ENCODE measurements around the gene LMTK3. TPM values are rescaled to one million over a fixed set of nuclear protein-coding genes. Genes with fewer than 3 reads are reported as not detected.

The LMTK3 gene
- total and polyA plus RNA-seq, 12 donors, result 0.06 to 15.1 (median 2.2) TPM

GRCh38 chr19:48466561-48467325, 44.9 kb downstream of the LMTK3 start:
- peak in 5 of 7 donors; percentile 65 to 79 (median 70) for DNase-seq
- Histone ChIP-seq H3K27me3 (no peaks in the 10 kb centered on the region), H3K27ac (peak overlapping the region in 1 of 5 donors; percentile 34), H3K9me3 (replicated peaks in 1 of 3) (no peaks in the 10 kb centered on the region), H3K4me3 (no peak overlapping the region), H3K36me3 (replicated peaks in 1 of 2) (peaks cover 0 to 15% of the 10 kb centered on the region in 2 donors), H3K4me1 (replicated peaks in 1 of 2) (peaks cover 8 to 14% of the 10 kb centered on the region in 2 donors)
- TF ChIP-seq POLR2A (IDR thresholded peaks at IDR 0.05) (no peak), CTCF (IDR thresholded peaks at IDR 0.05) (no peak)
- intact Hi-C loops (cut with DNase I), result no loop called here
- 56 to 61% (median 59%) methylated on average over 10 to 16 of the region's 16 CpGs for WGBS, 4 donors

GRCh38 chr19:48465215-48465614, 46.4 kb downstream of the LMTK3 start:
- no peaks in the 10 kb centered on the region for H3K27me3 ChIP-seq
- DNase-seq, result no peak
- H3K4me1 ChIP-seq (replicated peaks in 1 of 2), result peaks cover 4 to 10% of the 10 kb centered on the region in 2 donors
- H3K27ac ChIP-seq, result no peak overlapping the region
- WGBS, 4 donors, result 86 to 96% (median 93%) methylated on average over 1 of the region's 1 CpG
- peaks cover 0 to under 1% of the 10 kb centered on the region in 2 donors for H3K36me3 ChIP-seq (replicated peaks in 1 of 2)
- no peak overlapping the region for H3K4me3 ChIP-seq
- no peaks in the 10 kb centered on the region for H3K9me3 ChIP-seq (replicated peaks in 1 of 3)
- intact Hi-C loops (cut with DNase I), result no loop called here
- TF ChIP-seq CTCF (IDR thresholded peaks at IDR 0.05) (no peak), POLR2A (IDR thresholded peaks at IDR 0.05) (no peak)

- intact Hi-C loops (cut with DNase I), result no loop called here
- peak in 2 of 7 donors; percentile 15 to 16 for DNase-seq
- no peaks in the 10 kb centered on the region for H3K4me1 ChIP-seq (replicated peaks in 1 of 2)
- WGBS, 4 donors, result 77 to 88% (median 84%) methylated on average over 48 to 62 of the region's 62 CpGs
- no peak overlapping the region for H3K4me3 ChIP-seq
- H3K9me3 ChIP-seq (replicated peaks in 1 of 3), result no peaks in the 10 kb centered on the region
- no peaks in the 10 kb centered on the region for H3K27me3 ChIP-seq
- H3K36me3 ChIP-seq (replicated peaks in 1 of 2), result peaks cover 0 to 4% of the 10 kb centered on the region in 2 donors
- no peak for TF ChIP-seq CTCF (IDR thresholded peaks at IDR 0.05)
- no peak for TF ChIP-seq POLR2A (IDR thresholded peaks at IDR 0.05)
- H3K27ac ChIP-seq, result no peak overlapping the region
Observed at GRCh38 chr19:48461982-48462655, 49.5 kb downstream of the LMTK3 start.

GRCh38 chr19:48461651-48461981, 50.0 kb downstream of the LMTK3 start:
- TF ChIP-seq CTCF (IDR thresholded peaks at IDR 0.05), result no peak
- TF ChIP-seq POLR2A (IDR thresholded peaks at IDR 0.05), result no peak
- WGBS, 4 donors, result 82 to 94% (median 90%) methylated on average over 5 to 36 of the region's 36 CpGs
- intact Hi-C loops (cut with DNase I), result no loop called here
- no peak for DNase-seq
- Histone ChIP-seq H3K4me1 (replicated peaks in 1 of 2) (no peaks in the 10 kb centered on the region), H3K9me3 (replicated peaks in 1 of 3) (no peaks in the 10 kb centered on the region), H3K4me3 (no peak overlapping the region), H3K27ac (no peak overlapping the region), H3K27me3 (no peaks in the 10 kb centered on the region), H3K36me3 (replicated peaks in 1 of 2) (peaks cover 0 to 6% of the 10 kb centered on the region in 2 donors)
